ENCODE data around the gene CARNS1.

CARNS1 gene

GRCh38 chr11:67468759-67469507 is 53.5 kb downstream of the CARNS1 start, which contains the start of gene TMEM134:
Gene TMEM134, minus strand, starts transcription at chr11:67469251. Its CDS starts 59 bp downstream, at chr11:67469192.
- DNase-seq: peak; percentile 90

- no peak for DNase-seq
Measured at GRCh38 chr11:67469508-67469811, 54.0 kb downstream of the CARNS1 start.

DNA sequence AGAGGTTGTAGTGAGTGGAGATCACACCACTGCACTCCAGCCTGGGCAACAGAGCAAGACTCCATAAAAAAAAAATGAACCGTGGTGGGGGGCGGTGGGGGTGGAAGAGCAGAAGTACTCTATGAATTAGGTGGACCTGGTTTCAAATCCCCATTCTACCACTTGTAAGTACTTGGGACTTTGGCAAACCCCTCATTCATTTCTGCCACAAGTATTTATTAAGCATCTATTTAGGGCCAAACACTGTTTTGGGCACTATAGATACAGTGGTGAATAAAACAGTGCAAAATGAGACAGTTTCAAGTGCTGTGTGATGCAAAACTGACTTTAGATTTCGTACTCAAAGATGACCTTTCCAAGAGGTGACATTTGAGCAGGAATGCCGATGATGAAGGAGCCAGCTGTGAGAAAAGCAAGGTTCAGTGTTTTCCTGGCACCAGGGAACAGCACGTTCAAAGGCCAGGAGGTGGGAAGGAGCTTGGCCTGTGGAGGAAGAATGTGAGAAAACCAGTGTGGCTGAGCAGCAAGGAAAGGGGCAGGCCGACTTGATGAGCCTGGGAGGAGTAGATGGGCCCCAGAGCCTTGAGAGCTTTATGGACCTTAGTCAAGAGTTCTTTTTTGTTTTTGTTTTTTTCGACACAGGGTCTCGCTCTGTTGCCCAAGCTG is 55.0 kb downstream of the CARNS1 start:
- no peak for DNase-seq

DNA sequence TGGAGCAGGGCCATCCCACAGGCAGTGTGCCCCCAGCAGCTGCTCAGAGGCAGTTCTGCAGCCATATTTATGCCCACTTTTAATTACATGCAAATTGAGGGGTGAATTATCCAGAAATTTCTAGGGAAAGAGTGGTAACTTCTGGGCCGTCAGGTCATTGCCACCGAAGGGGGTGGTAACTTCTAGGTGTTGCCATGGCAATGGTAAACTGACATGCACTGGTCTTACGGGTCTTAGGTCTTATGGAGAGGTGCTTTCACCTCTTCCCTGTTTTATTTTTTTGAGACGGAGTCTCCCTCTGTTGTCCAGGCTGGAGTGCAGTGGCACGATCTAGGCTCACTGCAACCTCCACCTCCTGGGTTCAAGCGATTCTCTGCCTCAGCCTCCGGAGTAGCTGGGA is 57.4 kb downstream of the CARNS1 start:
- no peak for DNase-seq

Data from NCI-H2227 treated with DMSO at 0.1 percent for 48 hours (cell line).